HG03175 (cell line): ENCODE data around the gene MAD1L1.

ENCODE experiments used
- ATAC-seq: cut with Tn5 transposase; IDR thresholded peaks from one replicate; pipeline ENCODE4 v1.9.1; 2021; ENCODE audit warnings: mild to moderate bottlenecking, moderate library complexity; ENCODE audit not compliant: unreplicated experiment

The MAD1L1 gene

DNA sequence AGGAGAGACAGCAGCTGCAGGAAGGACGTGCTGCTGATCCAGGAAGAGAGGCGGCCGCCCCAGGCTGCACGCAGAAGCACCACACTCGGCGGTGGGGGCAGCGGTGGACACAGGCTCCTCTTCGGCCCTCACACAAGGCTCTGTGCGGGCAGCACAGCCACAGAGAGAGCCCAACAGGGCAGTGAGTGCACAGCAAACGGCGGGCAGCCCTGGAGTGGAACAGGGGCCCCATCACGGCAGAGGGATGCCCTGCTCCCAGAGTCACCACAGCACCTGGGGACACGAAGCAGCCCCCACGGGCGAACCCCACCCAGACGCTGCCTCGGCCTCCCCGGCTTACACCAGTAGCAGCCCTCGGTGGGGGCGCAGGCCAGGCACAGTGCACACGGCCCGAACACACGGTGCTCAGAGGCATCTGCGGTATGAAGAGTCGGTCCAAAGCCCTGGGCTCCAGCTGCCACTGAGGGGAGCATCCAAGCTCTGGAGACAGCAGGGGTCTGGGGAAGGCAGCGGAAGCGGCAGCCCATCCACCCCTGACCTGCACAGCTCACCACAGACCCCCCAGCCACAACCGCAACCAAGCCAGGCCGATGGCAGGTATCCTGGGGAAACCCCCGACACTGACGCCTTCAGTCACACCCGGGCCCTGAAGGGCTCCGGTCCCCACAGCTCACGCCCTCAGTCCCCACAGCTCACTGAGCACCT, 26.1 kb upstream of the MAD1L1 start:
- peak; percentile 67 for ATAC-seq

GRCh38 chr7:2257651-2258050, 24.9 kb upstream of the MAD1L1 start:
- no peak for ATAC-seq

GRCh38 chr7:2257046-2257551, 24.4 kb upstream of the MAD1L1 start:
- no peak for ATAC-seq

DNA sequence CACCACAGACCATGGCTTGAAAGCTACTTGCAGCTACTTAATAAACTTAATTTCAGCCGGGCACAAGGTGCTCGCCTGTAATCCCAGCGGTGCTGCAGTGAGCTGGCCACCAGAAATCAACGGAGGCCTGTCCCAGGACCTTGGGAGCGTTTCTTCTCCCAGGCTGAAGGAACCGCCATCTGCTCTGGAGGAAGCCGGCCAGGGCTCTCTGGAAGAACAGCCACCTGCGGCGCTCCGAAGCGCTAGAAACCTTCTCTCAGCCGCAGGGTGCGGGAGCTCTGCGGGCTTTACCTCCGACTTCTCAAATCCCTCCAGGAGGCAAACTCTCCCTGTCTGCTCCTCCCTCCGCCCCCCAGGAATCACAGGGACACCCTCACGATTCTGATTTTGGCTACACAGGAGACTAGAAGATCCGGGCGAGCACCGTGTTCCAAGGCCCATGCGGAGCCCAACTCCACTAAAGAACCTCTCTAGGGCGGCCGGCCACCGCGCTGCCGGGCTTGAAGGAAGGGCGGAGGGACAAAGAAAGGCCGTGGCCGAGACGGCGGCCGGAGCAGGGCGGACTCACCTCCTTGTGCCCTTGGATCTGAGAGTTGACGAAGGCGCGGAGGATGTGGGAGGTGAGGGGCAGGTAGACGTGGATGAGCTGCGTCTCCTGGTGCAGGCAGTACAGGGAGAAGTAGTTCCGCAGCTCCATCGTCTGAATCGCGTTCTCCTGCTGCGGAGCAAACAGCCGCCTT, 23.7 kb upstream of the MAD1L1 start:
- ATAC-seq, result no peak

DNA sequence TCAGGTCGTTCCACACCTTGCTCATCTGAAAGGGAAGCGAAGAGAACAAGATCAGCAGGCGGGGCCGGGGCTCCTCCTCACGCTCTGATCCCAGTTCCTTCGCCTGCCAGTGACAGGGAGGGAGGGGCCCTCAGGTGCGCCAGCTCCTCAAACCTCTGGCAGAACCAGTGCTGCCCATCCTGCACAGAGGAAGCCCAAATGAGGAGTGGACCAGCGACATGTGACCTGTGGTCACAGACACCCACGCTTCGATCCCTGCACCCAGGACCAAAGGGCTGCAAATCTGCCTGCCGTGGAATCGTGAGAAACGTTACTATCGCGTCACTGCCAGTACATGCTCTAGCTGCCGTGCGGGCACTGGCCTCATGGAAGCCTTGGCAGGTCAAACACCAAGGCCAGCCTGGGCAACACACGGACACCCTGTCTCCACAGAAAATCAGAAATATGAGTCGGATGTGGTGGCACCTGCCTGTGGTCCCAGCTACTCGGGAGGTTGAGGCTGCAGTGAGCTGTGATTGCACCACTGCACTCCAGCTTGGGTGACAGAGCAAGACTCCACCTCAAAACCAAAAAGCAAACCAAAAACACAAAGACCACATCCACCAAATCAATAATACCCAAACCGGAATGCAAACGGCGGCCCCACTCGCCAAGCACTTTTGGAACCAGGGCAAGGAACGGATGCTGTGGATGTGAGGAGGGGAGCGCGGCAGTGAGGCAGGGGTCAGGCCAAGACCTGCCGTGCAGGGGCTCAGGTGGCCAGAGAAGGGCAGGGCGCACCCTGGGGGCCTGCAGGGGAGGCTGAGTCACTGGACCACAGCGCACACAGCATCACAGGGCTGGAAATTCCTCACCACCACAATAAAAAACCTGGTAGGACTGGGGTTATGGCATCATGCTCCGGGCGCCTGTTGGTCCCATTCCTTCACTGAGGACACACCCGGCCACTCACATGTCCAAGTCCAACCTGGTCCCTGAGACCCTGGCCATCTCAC, 22.7 kb upstream of the MAD1L1 start:
- no peak for ATAC-seq

DNA sequence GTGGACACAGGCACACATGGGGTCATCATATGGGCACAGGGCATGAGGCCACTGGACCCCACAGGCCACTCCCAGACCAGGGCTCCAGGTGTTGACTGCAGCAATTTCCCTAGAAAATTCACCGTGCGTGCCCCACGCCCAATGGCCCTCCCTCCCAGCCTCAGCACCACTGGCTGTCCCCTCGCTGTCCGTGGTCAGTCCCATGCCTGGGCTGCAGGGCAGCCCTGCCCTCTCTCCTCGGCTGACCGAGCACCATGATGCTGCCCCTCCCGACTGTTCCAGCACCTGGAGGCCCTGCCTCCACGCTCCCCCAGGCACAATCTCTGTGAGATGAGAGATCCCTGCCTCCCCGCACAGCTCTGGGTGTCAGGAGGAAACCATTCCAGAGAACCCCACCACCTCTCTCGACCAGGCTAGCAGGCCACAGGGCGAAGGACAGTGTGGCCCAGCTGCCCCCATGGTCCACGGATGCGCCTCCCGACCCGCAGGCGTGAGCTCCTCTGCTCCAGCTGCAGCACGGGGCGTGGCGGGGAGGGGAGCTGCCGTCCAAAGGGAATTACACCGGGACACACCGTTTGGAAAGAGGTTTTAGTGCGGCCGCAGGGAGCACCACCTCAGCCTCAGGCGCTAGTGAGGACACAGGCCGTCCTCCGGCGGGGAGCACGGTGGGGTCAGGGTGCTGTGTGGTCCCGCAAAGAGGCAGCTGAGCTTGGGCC, 21.8 kb upstream of the MAD1L1 start:
- ATAC-seq, result no peak

GRCh38 chr7:2253525-2254244, 20.9 kb upstream of the MAD1L1 start:
- no peak for ATAC-seq

DNA sequence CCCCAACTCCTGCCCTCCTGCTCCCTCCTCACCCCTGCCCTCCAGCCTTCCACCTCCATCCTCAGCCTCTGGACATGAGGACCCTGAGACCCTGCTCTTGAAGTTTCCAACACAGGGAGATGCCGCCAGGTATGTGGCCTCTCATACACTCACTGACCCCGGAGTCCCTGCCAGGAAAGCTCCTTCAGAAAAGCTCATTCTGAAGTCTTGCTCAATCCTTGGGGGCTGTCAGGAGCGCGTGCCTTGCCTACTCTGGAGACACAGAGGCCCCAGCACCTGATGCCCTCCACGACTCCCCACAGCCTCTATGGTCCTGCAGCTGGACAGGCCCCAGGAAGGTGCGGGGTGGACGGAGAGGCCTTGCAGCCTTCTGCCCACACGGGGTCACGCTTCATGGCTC, 20.3 kb upstream of the MAD1L1 start:
- no peak for ATAC-seq

- ATAC-seq, result no peak
These were observed 19.4 kb upstream of the MAD1L1 start for GRCh38 chr7:2251841-2252771.

DNA sequence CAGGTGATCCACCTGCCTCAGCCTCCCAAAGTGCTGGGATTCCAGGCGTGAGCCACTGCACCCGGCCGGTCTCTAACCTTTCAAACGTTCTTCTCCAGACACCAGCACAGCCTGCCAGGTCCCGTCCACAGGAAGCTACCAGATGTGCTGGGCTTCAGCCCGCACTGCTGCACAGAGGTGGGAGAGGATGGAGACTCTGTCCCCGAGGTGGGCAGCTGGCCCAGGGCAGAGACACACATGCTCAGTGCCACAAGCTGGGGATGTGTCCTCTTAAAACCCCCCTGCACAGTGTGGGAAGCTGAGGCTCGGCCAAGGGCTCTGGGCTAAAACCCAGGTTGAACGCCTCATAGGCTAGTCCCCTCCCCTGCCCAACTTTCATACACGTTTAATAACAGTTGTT, 18.6 kb upstream of the MAD1L1 start:
- no peak for ATAC-seq

GRCh38 chr7:2249744-2250323, 17.1 kb upstream of the MAD1L1 start:
- ATAC-seq, result no peak

GRCh38 chr7:2248984-2249694, 16.4 kb upstream of the MAD1L1 start:
- no peak for ATAC-seq

DNA sequence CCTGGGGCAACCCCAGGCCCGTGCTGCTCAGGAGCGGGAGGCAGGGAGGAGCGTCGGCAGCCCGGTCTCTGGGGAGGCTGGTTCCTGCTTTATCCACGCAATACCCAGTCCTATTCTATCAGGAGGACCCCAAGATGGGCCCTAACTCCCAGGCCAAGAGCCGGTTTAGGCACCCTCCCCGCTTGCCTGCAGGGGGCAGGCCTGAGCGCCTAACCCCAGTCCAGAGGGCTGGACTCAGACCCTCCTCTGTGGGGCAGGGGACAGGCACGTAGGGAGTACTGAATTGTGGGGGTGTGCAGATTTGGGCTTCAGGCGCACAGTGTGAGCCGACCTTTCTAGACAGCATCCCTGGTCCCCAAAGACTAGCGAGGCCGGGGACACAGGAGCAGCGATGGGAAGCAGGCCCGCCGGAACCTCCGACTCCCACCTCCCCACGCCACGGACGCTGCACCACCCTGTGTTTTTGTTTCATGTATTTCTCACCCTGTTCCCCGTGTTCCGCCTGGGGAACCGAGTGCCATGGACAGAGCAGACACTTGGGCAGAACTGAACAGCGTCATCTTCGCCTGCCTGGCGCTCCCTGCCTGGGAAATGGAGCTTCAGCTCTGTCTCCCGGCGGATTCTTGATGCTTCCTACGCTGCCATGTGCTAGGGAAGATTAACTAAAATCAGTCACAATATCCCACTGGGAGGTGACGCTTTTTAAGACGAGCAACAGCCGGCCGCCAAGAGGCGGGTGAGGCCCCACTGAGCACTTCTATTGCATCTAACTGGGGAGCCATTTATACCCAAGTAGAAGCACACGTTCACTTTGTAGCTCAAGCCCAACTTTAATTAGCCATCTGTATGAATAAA, 14.6 kb upstream of the MAD1L1 start:
- no peak for ATAC-seq

- no peak for ATAC-seq
These were observed 13.3 kb upstream of the MAD1L1 start for GRCh38 chr7:2245883-2246675.

DNA sequence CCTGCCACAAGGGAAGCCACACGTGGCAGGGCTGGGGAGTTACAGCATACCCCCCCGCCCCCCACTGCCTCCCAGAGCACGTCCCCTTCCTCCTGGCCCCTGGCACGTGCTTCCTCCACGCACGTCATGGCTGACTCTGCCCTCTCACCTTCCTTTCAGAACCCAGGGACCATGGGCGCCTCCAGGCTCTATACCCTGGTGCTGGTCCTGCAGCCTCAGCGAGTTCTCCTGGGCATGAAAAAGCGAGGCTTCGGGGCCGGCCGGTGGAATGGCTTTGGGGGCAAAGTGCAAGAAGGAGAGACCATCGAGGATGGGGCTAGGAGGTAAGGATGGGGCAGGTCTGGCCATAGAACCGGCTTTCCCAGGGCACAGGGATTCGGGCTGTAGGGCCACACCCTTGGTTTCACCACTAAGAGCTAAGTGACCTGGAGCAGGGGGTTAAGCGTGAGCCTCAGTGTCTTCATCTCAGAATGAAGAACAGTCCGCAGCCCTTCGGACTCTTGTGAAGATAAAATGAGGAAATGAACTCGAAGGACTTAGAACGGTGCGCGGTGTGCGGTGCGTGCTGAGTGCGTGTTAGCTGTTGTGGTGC, 11.8 kb upstream of the MAD1L1 start:
- ATAC-seq, result no peak

DNA sequence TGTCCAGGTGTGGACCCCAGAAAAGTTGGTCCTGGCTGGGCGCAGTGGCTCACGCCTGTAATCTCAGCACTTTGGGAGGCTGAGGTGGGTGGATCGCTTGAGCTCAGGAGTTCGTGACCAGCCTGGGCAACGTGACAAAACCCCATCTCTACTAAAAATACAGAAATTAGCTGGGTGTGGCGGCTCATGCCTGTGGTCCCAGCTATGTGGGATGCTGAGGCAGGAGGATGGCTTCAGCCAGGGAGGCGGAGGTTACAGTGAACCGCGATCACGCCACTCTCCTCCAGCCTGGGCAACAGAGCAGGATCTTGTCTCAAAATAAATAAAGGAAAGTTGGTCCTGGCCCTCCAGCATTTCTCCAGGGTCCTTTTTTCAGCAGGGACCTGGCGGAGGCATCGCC, 10.7 kb upstream of the MAD1L1 start:
- no peak for ATAC-seq
